ENCODE measurements around the gene RRAGD.

GRCh38 chr6:89368107-89368506, 44.0 kb downstream of the RRAGD start:
- peak; percentile 89 for TF ChIP-seq CTCF (IDR thresholded peaks at IDR 0.05)
- no peak for TF ChIP-seq ZFX (IDR thresholded peaks at IDR 0.05; ENCODE audit: borderline replicate concordance)
